HEK293 (cell line): ENCODE measurements around the gene CCNYL1.

Source experiments
- CTCF ChIA-PET: fragments of 350-600 bp; formaldehyde crosslinking; extraction: SDS; loops from one replicate; lab custom pipeline; 2021; ENCODE audit warnings: antibody characterized with exemption; lab: Yijun Ruan, JAX
- POLR2A ChIA-PET: fragments of 300-600 bp; formaldehyde crosslinking; extraction: SDS; loops from one replicate; lab custom pipeline; 2020; ENCODE audit warnings: antibody characterized with exemption, inconsistent platforms; lab: Yijun Ruan, JAX
- H3K27ac ChIP-seq: fragments of 200-500 bp; sonication (Bioruptor generic); 2 replicates; pipeline ENCODE4 v1.5.1; 2014; ENCODE audit warnings: low read depth, low read length, control low read depth, inconsistent platforms; ENCODE audit errors: extremely low read depth
- H3K36me3 ChIP-seq, 2 experiments: fragments of 200-500 bp in 1 of 2; sonication (Bioruptor generic) in 1 of 2; 1 replicate in 1 of 2; 2 replicates in 1 of 2; pipeline ENCODE4 v1.5.1; 2014 to 2017; ENCODE audit warnings: inconsistent platforms in 2 of 2, low read length in 2 of 2; ENCODE audit not compliant: control insufficient read depth in 2 of 2, insufficient read depth in 1 of 2
- H3K4me1 ChIP-seq: fragments of 200-500 bp; sonication (Bioruptor generic); 2 replicates; pipeline ENCODE4 v1.5.1; 2014; ENCODE audit warnings: mild to moderate bottlenecking, low read length, inconsistent platforms; ENCODE audit not compliant: control insufficient read depth, insufficient read depth
- H3K4me3 ChIP-seq: 2 replicates; pipeline ENCODE4 v1.5.1; 2011; ENCODE audit warnings: low read depth, mild to moderate bottlenecking, control low read depth, low read length, moderate library complexity
- H3K9me3 ChIP-seq: fragments of 200-500 bp; sonication (Bioruptor generic); 2 replicates; pipeline ENCODE4 v1.5.1; 2014; ENCODE audit warnings: low read depth, low read length, inconsistent platforms; ENCODE audit not compliant: control insufficient read depth, insufficient read depth
- GLI2 ChIP-seq: fragments of 450-650 bp; formaldehyde crosslinking; IDR thresholded peaks from 2 replicates; pipeline ENCODE4; 2017; ENCODE audit warnings: missing biosample characterization, missing genetic modification characterization, low read depth, borderline replicate concordance
- GLIS2 ChIP-seq: fragments of 450-650 bp; formaldehyde crosslinking; IDR thresholded peaks from 2 replicates; pipeline ENCODE4 v1.5.1; 2016; ENCODE audit warnings: missing biosample characterization, missing genetic modification characterization
- KLF16 ChIP-seq: fragments of 450-650 bp; formaldehyde crosslinking; IDR thresholded peaks from 2 replicates; pipeline ENCODE4 v1.5.1; 2017; ENCODE audit warnings: missing biosample characterization, missing genetic modification characterization
- KLF8 ChIP-seq: fragments of 450-650 bp; formaldehyde crosslinking; IDR thresholded peaks from 2 replicates; pipeline ENCODE4 v1.5.1; 2016; ENCODE audit warnings: missing biosample characterization, missing genetic modification characterization
- PRDM1 ChIP-seq: fragments of 450-650 bp; formaldehyde crosslinking; IDR thresholded peaks from 2 replicates; pipeline ENCODE4; 2016; ENCODE audit warnings: missing biosample characterization, missing genetic modification characterization
- ZBTB20 ChIP-seq: fragments of 450-650 bp; formaldehyde crosslinking; IDR thresholded peaks from 2 replicates; pipeline ENCODE4 v1.5.1; 2016; ENCODE audit warnings: missing biosample characterization, missing genetic modification characterization
- ZBTB8A ChIP-seq: fragments of 450-650 bp; formaldehyde crosslinking; IDR thresholded peaks from 2 replicates; pipeline ENCODE4 v1.5.1; 2016; ENCODE audit warnings: missing biosample characterization, missing genetic modification characterization
- ZEB2 ChIP-seq: fragments of 450-650 bp; formaldehyde crosslinking; IDR thresholded peaks from 2 replicates; pipeline ENCODE4 v1.5.1; 2016; ENCODE audit warnings: missing biosample characterization, missing genetic modification characterization
- ZNF16 ChIP-seq: fragments of 450-650 bp; formaldehyde crosslinking; IDR thresholded peaks from 2 replicates; pipeline ENCODE4 v1.5.1; 2016; ENCODE audit warnings: low read depth, missing biosample characterization, missing genetic modification characterization
- ZNF19 ChIP-seq: fragments of 450-650 bp; formaldehyde crosslinking; IDR thresholded peaks from 2 replicates; pipeline ENCODE4; 2016; ENCODE audit warnings: missing biosample characterization, missing genetic modification characterization, low read depth
- ZNF324 ChIP-seq: fragments of 450-650 bp; formaldehyde crosslinking; IDR thresholded peaks from 2 replicates; pipeline ENCODE4 v1.5.1; 2016; ENCODE audit warnings: missing biosample characterization, missing genetic modification characterization
- ZNF335 ChIP-seq: fragments of 450-650 bp; formaldehyde crosslinking; conservative IDR thresholded peaks from 2 replicates; pipeline ENCODE4 v1.5.1; 2016; ENCODE audit warnings: missing biosample characterization, missing genetic modification characterization
- TF ChIP-seq, protein P1 (sequence below): fragments of 450-650 bp; formaldehyde crosslinking; IDR thresholded peaks from 2 replicates; pipeline ENCODE4 v1.5.1; 2016; ENCODE audit warnings: missing biosample characterization, missing genetic modification characterization
- TF ChIP-seq, protein P2 (sequence below): fragments of 450-650 bp; formaldehyde crosslinking; IDR thresholded peaks from 2 replicates; pipeline ENCODE4 v1.5.1; 2016; ENCODE audit warnings: missing biosample characterization, missing genetic modification characterization
- TF ChIP-seq, protein P3 (sequence below): fragments of 450-650 bp; formaldehyde crosslinking; IDR thresholded peaks from 2 replicates; pipeline ENCODE4 v1.5.1; 2016; ENCODE audit warnings: missing biosample characterization, missing genetic modification characterization
- TF ChIP-seq, protein P4 (sequence below): fragments of 450-650 bp; formaldehyde crosslinking; optimal IDR thresholded peaks from 2 replicates; pipeline ENCODE3; 2016; ENCODE audit warnings: missing biosample characterization, mild to moderate bottlenecking, missing genetic modification characterization
- TF ChIP-seq, protein P5 (sequence below): fragments of 450-650 bp; formaldehyde crosslinking; IDR thresholded peaks from 2 replicates; pipeline ENCODE4 v1.5.1; 2016; ENCODE audit warnings: missing biosample characterization, missing genetic modification characterization
- TF ChIP-seq, protein P6 (sequence below): fragments of 450-650 bp; formaldehyde crosslinking; IDR thresholded peaks from 2 replicates; pipeline ENCODE4 v1.5.1; 2016; ENCODE audit warnings: missing biosample characterization, missing genetic modification characterization

The CCNYL1 gene

DNA sequence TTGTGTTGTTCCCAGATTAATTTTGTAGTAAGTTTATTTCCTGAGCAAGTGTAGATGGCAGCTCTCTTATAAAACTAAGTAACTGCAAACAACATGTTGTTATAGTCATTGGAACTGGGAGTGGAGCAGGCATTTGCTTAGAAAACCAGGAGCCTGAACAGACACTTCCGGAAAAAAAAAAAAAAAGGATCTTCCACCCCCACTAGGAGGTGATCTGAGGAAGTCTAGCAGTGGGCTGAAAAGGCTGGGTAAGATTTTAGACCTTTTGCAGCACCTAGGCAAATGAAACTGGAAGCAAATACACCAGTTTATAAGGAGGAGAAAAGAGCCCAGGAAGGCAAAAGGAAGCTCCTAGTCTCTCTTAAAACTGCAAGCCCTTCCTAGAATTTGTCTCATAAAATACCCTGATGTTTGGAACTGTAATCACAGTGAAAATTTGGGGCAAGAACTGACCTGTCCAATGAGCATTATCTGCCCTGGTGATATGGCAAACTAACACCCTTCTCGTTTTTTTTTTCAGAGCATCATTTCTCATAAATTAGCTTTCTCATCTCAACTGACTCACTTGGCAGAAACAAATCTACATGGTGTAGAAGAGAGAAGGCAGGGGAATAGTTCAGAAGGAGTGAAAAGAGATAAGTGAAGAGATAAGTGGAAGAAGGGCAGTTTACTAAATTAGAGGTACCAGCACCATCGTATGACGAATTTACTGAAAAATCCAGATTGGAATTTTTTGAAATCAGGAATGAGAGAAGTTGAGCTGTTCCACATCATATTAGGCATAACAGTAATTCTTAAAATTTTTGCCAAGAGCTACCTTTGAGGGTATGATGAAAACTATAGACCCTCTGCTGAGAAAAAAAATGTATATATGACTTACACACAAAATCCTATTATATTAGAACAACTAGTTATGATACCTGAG lies 4.2 kb upstream of the CCNYL1 start:
- Histone ChIP-seq H3K4me1 (peaks cover 2% of the 10 kb centered on the region; the same call in 1 of the 2 replicates), H3K4me3 (no peak overlapping the region), H3K27ac (no peak overlapping the region), H3K36me3 (no peaks in the 10 kb centered on the region), H3K9me3 (no peaks in the 10 kb centered on the region)
- POLR2A ChIA-PET, result interaction anchor here (0.6 kb wide), 1 partner anchor 231 kb away, joined by 4 read pairs; no protein-coding TSS in a partner anchor
- CTCF ChIA-PET, result interaction anchor here (0.5 to 5.3 kb wide), 15 partner anchors 9 to 581 kb away, joined by 3 to 50 read pairs (median 3); no protein-coding TSS in a partner anchor
- no peak for TF ChIP-seq ZNF19
- TF ChIP-seq PRDM1, result peak; percentile 49
- peak; percentile 81 for TF ChIP-seq ZNF335 (tag by site-specific recombination)

DNA sequence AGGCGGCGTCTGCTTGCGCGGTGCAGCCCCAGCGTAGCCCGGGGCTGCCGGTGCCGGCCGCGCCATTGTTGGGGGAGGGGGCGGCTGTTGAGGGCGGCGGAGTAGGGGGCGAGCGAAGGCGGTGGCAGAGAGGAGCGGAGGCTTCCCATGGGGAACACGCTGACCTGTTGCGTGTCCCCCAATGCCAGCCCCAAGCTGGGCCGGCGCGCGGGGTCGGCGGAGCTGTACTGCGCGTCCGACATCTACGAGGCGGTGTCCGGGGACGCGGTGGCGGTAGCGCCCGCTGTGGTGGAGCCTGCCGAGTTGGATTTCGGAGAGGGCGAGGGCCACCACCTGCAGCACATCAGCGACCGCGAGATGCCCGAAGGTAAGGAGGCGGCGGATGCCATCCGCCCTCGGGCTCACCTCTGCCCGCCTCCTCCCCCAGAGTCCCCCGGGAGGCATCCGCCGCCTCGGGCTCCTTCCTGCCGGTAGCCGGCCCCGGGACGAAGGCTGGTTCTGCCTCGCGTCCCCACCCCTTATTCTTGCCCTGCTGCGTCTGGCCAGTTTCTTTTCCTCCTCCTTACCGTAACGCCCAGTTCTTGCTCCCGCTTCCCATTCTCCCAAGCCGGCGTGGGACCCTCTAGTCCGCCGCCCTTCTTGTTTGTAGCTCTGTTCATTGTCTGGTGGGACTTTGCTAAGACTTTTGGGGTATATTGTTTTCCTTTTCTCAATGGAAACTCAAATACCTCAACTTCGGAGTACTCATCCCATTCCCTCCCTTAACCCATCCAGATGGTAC lies 500 bp downstream of the CCNYL1 start:
- Histone ChIP-seq H3K9me3 (no peaks in the 10 kb centered on the region), H3K4me3 (peak overlapping the region; percentile 97), H3K27ac (peak overlapping the region; percentile 80; the same call in 1 of the 2 replicates), H3K36me3 (no peaks in the 10 kb centered on the region), H3K4me1 (peaks cover 2% of the 10 kb centered on the region; the same call in 1 of the 2 replicates)
- ChIA-PET POLR2A (interaction anchor here (0.6 to 2.7 kb wide), 26 partner anchors 9 to 936 kb away, joined by 3 to 38 read pairs (median 4); partner anchors contain the start of genes CREB1, IDH1, METTL21A and PLEKHM3), CTCF (interaction anchor here (0.6 to 2.0 kb wide), 9 partner anchors 8 to 328 kb away, joined by 3 to 10 read pairs (median 3); partner anchors contain the start of gene METTL21A)
- TF ChIP-seq, protein P1, sequence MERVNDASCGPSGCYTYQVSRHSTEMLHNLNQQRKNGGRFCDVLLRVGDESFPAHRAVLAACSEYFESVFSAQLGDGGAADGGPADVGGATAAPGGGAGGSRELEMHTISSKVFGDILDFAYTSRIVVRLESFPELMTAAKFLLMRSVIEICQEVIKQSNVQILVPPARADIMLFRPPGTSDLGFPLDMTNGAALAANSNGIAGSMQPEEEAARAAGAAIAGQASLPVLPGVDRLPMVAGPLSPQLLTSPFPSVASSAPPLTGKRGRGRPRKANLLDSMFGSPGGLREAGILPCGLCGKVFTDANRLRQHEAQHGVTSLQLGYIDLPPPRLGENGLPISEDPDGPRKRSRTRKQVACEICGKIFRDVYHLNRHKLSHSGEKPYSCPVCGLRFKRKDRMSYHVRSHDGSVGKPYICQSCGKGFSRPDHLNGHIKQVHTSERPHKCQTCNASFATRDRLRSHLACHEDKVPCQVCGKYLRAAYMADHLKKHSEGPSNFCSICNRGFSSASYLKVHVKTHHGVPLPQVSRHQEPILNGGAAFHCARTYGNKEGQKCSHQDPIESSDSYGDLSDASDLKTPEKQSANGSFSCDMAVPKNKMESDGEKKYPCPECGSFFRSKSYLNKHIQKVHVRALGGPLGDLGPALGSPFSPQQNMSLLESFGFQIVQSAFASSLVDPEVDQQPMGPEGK (tag by site-specific recombination), result peak; percentile 28
- TF ChIP-seq KLF8 (tag by site-specific recombination), result peak; percentile 20; the same call in 1 of the 2 replicates
- TF ChIP-seq KLF16, result peak; percentile 71
- TF ChIP-seq GLI2 (tag by site-specific recombination), result no peak
- peak; percentile 68 for TF ChIP-seq ZBTB8A (tag by site-specific recombination)
- peak; percentile 49; the same call in 1 of the 2 replicates for TF ChIP-seq ZBTB20 (tag by site-specific recombination)
- TF ChIP-seq, protein P2, sequence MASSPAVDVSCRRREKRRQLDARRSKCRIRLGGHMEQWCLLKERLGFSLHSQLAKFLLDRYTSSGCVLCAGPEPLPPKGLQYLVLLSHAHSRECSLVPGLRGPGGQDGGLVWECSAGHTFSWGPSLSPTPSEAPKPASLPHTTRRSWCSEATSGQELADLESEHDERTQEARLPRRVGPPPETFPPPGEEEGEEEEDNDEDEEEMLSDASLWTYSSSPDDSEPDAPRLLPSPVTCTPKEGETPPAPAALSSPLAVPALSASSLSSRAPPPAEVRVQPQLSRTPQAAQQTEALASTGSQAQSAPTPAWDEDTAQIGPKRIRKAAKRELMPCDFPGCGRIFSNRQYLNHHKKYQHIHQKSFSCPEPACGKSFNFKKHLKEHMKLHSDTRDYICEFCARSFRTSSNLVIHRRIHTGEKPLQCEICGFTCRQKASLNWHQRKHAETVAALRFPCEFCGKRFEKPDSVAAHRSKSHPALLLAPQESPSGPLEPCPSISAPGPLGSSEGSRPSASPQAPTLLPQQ (tag by site-specific recombination), result 0 out of 2 replicates have a peak, but pooled peaks have one; percentile 16
- TF ChIP-seq, protein P3, sequence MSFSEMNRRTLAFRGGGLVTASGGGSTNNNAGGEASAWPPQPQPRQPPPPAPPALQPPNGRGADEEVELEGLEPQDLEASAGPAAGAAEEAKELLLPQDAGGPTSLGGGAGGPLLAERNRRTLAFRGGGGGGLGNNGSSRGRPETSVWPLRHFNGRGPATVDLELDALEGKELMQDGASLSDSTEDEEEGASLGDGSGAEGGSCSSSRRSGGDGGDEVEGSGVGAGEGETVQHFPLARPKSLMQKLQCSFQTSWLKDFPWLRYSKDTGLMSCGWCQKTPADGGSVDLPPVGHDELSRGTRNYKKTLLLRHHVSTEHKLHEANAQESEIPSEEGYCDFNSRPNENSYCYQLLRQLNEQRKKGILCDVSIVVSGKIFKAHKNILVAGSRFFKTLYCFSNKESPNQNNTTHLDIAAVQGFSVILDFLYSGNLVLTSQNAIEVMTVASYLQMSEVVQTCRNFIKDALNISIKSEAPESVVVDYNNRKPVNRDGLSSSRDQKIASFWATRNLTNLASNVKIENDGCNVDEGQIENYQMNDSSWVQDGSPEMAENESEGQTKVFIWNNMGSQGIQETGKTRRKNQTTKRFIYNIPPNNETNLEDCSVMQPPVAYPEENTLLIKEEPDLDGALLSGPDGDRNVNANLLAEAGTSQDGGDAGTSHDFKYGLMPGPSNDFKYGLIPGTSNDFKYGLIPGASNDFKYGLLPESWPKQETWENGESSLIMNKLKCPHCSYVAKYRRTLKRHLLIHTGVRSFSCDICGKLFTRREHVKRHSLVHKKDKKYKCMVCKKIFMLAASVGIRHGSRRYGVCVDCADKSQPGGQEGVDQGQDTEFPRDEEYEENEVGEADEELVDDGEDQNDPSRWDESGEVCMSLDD (tag by site-specific recombination), result 0 out of 2 replicates have a peak, but pooled peaks have one; percentile 23
- TF ChIP-seq, protein P4, sequence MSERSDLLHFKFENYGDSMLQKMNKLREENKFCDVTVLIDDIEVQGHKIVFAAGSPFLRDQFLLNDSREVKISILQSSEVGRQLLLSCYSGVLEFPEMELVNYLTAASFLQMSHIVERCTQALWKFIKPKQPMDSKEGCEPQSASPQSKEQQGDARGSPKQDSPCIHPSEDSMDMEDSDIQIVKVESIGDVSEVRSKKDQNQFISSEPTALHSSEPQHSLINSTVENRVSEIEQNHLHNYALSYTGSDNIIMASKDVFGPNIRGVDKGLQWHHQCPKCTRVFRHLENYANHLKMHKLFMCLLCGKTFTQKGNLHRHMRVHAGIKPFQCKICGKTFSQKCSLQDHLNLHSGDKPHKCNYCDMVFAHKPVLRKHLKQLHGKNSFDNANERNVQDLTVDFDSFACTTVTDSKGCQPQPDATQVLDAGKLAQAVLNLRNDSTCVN, result peak; percentile 90
- TF ChIP-seq ZNF324 (tag by site-specific recombination), result no peak
- no peak for TF ChIP-seq ZNF16 (tag by site-specific recombination)
- 0 out of 2 replicates have a peak, but pooled peaks have one; percentile 7 for TF ChIP-seq ZEB2 (tag by site-specific recombination)
- peak; percentile 42; the same call in 1 of the 2 replicates for TF ChIP-seq GLIS2 (tag by site-specific recombination)
- TF ChIP-seq, protein P5, sequence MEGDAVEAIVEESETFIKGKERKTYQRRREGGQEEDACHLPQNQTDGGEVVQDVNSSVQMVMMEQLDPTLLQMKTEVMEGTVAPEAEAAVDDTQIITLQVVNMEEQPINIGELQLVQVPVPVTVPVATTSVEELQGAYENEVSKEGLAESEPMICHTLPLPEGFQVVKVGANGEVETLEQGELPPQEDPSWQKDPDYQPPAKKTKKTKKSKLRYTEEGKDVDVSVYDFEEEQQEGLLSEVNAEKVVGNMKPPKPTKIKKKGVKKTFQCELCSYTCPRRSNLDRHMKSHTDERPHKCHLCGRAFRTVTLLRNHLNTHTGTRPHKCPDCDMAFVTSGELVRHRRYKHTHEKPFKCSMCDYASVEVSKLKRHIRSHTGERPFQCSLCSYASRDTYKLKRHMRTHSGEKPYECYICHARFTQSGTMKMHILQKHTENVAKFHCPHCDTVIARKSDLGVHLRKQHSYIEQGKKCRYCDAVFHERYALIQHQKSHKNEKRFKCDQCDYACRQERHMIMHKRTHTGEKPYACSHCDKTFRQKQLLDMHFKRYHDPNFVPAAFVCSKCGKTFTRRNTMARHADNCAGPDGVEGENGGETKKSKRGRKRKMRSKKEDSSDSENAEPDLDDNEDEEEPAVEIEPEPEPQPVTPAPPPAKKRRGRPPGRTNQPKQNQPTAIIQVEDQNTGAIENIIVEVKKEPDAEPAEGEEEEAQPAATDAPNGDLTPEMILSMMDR (tag by site-specific recombination), result peak; percentile 57
- TF ChIP-seq, protein P6, sequence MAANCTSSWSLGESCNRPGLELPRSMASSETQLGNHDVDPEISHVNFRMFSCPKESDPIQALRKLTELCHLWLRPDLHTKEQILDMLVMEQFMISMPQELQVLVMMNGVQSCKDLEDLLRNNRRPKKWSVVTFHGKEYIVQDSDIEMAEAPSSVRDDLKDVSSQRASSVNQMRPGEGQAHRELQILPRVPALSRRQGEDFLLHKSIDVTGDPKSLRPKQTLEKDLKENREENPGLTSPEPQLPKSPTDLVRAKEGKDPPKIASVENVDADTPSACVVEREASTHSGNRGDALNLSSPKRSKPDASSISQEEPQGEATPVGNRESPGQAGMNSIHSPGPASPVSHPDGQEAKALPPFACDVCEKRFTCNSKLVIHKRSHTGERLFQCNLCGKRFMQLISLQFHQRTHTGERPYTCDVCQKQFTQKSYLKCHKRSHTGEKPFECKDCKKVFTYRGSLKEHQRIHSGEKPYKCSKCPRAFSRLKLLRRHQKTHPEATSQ, result no peak
